Nephron (organoid): ENCODE measurements around the gene PBX2.

Source experiments
- H3K27ac Mint-ChIP-seq, 3 experiments: 2 replicates each; pipeline ENCODE4 v1.8.0; 2020; ENCODE audit warnings: mixed read lengths in 3 of 3, mild to moderate bottlenecking in 2 of 3, moderate library complexity in 1 of 3
- H3K27me3 Mint-ChIP-seq: 2 replicates; pipeline ENCODE4 v1.8.0; 2021; ENCODE audit warnings: low read depth, mild to moderate bottlenecking, moderate library complexity, mixed read lengths
- H3K36me3 Mint-ChIP-seq: 2 replicates; pipeline ENCODE4 v1.8.0; 2020; ENCODE audit warnings: low read depth, mixed read lengths
- H3K4me1 Mint-ChIP-seq: 2 replicates; pipeline ENCODE4 v1.8.0; 2020; ENCODE audit warnings: mixed read lengths
- H3K4me3 Mint-ChIP-seq, 3 experiments: 2 replicates each; pipeline ENCODE4 v1.8.0; 2020; ENCODE audit warnings: mild to moderate bottlenecking in 3 of 3, mixed read lengths in 3 of 3, moderate library complexity in 2 of 3
- H3K9me3 Mint-ChIP-seq: 2 replicates; pipeline ENCODE4 v1.8.0; 2020; ENCODE audit warnings: mixed read lengths
- TF ChIP-seq, protein P1 (sequence below), 3 experiments: fragments of 200-600 bp; sonication (generic); IDR thresholded peaks; one replicate each; pipeline ENCODE4 v1.5.0; 2021; ENCODE audit warnings: antibody characterized with exemption in 3 of 3; ENCODE audit not compliant: unreplicated experiment in 3 of 3

PBX2 gene

DNA sequence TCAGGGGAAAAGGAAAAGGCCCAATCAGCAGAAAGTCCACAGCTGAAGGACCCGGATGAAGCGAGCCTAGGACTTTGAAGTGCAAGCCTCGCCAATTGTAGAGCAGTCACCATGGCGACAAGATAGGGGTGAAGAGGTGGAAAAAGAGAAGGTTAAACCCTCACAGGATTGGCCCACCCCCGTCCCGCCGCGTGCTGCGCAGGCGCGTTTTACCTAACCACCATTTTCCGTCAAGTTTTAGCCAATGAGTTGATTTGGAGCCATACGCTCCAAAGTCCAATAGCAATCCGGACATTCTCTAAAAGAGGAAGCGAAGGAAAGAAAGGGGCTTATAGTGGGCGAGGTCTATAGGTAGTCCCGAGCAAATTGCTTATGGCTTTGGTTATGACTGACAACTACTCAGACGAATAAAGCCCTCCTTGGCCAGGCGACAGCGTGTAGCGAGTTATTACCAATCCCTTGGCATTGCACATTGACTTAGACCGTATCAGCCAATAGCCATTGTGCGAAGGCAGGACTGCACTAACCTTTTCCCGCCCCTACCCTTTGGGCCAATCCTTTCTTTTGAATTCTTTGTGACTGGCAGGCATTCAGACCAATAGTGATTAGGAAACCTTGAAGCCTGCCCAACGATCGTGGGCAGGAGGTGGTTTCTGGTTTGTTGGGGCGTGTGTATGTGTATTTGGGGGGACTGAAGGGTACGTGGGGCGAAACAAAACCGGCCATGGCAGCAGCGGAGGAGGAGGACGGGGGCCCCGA is 12.0 kb downstream of the PBX2 start, which contains the start of gene RNF5:
Gene RNF5, plus strand, starts transcription at position 618 of the 759 bp plus-strand sequence. Its CDS starts 107 bp downstream, at position 725.
- H3K4me1 Mint-ChIP-seq: peaks cover 47% of the 10 kb centered on the region
- H3K9me3 Mint-ChIP-seq: no peaks in the 10 kb centered on the region
- peaks cover 22% of the 10 kb centered on the region for H3K36me3 Mint-ChIP-seq
- TF ChIP-seq, protein P1, sequence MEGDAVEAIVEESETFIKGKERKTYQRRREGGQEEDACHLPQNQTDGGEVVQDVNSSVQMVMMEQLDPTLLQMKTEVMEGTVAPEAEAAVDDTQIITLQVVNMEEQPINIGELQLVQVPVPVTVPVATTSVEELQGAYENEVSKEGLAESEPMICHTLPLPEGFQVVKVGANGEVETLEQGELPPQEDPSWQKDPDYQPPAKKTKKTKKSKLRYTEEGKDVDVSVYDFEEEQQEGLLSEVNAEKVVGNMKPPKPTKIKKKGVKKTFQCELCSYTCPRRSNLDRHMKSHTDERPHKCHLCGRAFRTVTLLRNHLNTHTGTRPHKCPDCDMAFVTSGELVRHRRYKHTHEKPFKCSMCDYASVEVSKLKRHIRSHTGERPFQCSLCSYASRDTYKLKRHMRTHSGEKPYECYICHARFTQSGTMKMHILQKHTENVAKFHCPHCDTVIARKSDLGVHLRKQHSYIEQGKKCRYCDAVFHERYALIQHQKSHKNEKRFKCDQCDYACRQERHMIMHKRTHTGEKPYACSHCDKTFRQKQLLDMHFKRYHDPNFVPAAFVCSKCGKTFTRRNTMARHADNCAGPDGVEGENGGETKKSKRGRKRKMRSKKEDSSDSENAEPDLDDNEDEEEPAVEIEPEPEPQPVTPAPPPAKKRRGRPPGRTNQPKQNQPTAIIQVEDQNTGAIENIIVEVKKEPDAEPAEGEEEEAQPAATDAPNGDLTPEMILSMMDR (IDR thresholded peaks at IDR 0.05; ENCODE audit: unreplicated experiment in 3 of 3): no peak
- H3K27ac Mint-ChIP-seq: peak within 1 kb of the TSS; percentile 98 to 100 (median 99)
- H3K4me3 Mint-ChIP-seq: peak within 1 kb of the TSS; percentile 87 to 96 (median 89)
- no peaks in the 10 kb centered on the region for H3K27me3 Mint-ChIP-seq

- H3K36me3 Mint-ChIP-seq: peaks cover 22% of the 10 kb centered on the region
- peaks cover 47% of the 10 kb centered on the region for H3K4me1 Mint-ChIP-seq
- H3K9me3 Mint-ChIP-seq: no peaks in the 10 kb centered on the region
- peak overlapping the region; percentile 87 to 96 (median 89) for H3K4me3 Mint-ChIP-seq
- H3K27ac Mint-ChIP-seq: peak overlapping the region; percentile 98 to 100 (median 99)
- TF ChIP-seq, protein P1 (IDR thresholded peaks at IDR 0.05; ENCODE audit: unreplicated experiment in 3 of 3): no peak
- H3K27me3 Mint-ChIP-seq: no peaks in the 10 kb centered on the region
These were observed 12.7 kb downstream of the PBX2 start for GRCh38 chr6:32177183-32177787.

GRCh38 chr6:32176476-32177182 is 13.4 kb downstream of the PBX2 start:
- Mint-ChIP-seq H3K4me3 (peak overlapping the region; percentile 87 to 96 (median 89)), H3K27ac (peak overlapping the region; percentile 98 to 100 (median 99)), H3K4me1 (peaks cover 47% of the 10 kb centered on the region), H3K9me3 (no peaks in the 10 kb centered on the region), H3K27me3 (no peaks in the 10 kb centered on the region), H3K36me3 (peaks cover 23% of the 10 kb centered on the region)
- TF ChIP-seq, protein P1 (IDR thresholded peaks at IDR 0.05; ENCODE audit: unreplicated experiment in 3 of 3): no peak

DNA sequence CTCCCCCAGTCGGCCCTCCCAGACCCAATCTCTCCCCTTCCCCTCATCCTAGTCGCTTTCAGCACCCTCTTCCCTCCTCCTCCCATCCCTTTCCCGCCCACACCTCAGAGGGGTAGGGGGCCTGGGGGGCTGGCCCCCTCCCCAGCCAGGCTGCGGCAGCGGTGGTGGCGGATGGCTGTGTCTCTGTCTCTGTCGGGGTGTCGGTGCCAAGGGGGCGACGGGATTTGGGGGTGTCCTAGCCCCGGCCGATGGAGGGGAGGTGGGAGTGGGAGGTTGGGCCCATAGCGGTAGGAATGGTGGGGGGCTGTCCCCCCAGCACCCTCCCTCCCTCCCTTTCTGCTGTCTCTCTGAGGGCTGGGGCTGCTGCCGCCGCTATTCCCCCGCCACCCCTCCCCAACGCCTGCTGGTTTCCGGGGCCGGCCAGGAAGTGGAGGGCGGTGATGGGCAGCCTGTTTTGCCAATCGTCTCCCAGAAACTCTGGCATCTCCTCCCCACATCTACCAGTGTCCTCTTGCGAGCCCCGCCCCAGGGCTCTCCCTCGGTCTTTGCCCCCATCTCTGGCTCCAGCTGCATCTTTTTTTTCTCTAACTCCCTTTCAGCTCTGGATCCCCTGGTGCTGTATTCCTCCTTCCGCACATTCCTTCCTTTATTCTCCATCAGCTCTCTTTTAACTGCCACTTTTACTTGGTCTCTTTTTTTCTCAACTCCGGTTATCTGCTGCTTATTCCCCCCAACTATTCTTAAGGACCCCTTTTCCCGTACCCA is 14.1 kb downstream of the PBX2 start, which contains the start of gene AGPAT1:
Gene AGPAT1, minus strand, starts transcription at position 374 of the 765 bp plus-strand sequence. CDS start 4,588 bp downstream, outside the sequence.
- Mint-ChIP-seq H3K27me3 (no peaks in the 10 kb centered on the region), H3K27ac (peak within 1 kb of the TSS; percentile 98 to 100 (median 99)), H3K4me3 (peak within 1 kb of the TSS; percentile 87 to 96 (median 89)), H3K9me3 (no peaks in the 10 kb centered on the region), H3K36me3 (peaks cover 23% of the 10 kb centered on the region), H3K4me1 (peaks cover 47% of the 10 kb centered on the region)
- TF ChIP-seq, protein P1 (IDR thresholded peaks at IDR 0.05; ENCODE audit: unreplicated experiment in 3 of 3): no peak

- Mint-ChIP-seq H3K36me3 (peaks cover 23% of the 10 kb centered on the region), H3K27me3 (no peaks in the 10 kb centered on the region), H3K27ac (peak overlapping the region; percentile 37 to 61 (median 59)), H3K4me3 (peak overlapping the region; percentile 87 to 96 (median 89)), H3K4me1 (peaks cover 42% of the 10 kb centered on the region), H3K9me3 (no peaks in the 10 kb centered on the region)
- TF ChIP-seq, protein P1 (IDR thresholded peaks at IDR 0.05; ENCODE audit: unreplicated experiment in 3 of 3): no peak
These were observed 14.7 kb downstream of the PBX2 start for GRCh38 chr6:32175322-32175710.
